ENCODE data around the gene C11orf71.

Gene C11orf71

DNA sequence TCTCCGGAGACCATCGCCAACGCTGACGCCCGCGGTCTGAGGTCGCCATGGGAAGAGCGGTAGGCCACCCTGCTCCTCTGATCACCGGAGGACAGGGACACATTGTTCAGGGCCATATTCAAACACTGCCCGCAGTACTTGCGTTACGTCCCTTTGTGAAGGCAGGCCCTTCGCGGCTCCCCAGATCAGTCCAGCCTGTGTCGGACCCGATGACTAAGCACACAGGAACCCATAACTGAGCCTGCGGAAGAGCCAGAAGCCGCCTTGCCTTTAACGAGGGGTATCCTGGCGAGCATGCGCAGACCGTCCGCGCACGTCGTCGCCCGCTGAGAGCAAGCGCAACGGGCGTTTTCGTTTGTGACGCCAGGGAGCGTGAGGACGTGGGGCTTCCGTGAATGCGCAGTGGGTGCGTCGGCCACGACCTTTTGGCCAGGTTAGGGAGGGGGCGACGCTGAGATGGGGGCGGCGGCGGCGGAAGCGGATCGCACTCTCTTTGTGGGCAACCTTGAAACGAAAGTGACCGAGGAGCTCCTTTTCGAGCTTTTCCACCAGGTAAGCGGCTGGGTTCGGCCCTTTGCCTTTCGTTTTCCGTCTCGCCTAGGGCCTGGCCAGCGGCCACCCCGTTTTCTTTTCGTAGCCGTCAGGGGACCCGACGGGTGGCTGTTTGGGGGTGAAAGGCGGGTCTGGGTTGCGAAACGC, at the start of gene C11orf71, which contains the start of gene RBM7:
TSS of gene C11orf71 (minus strand) at position 296 of the 699 bp plus-strand sequence. CDS start at position 116, 180 bp downstream.
TSS of gene RBM7 (plus strand) at position 451 of the 699 bp plus-strand sequence. CDS start at position 457, 6 bp downstream.
- peak; percentile 97 for DNase-seq

DNA sequence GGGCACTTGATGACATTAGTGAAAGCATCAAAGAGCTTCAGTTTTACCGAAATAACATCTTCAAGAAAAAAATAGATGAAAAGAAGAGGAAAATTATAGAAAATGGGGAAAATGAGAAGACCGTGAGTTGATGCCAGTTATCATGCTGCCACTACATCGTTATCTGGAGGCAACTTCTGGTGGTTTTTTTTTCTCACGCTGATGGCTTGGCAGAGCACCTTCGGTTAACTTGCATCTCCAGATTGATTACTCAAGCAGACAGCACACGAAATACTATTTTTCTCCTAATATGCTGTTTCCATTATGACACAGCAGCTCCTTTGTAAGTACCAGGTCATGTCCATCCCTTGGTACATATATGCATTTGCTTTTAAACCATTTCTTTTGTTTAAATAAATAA, 49.5 kb upstream of the C11orf71 start:
- no peak for DNase-seq

GRCh38 chr11:114448749-114449482, 48.6 kb upstream of the C11orf71 start:
- no peak for DNase-seq

DNA sequence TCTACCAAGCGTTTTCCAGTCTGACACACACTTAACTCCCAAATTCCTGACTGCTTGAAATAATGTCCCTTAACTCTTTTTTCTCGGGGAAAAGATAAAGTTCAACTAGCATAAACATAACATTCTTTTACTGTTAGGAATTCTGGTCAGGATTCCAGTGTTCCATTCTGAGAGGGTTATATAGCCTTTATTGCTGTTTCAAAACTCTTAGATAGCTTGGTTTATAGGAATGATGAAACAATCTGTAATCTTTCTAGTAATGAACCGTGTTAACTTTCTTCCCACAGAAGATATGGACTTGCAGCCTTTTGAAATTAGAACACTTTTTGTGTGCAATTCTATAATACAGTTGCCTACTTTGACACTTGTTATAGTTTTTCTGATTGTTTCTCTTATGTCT, 47.6 kb upstream of the C11orf71 start:
- no peak for DNase-seq

DNA sequence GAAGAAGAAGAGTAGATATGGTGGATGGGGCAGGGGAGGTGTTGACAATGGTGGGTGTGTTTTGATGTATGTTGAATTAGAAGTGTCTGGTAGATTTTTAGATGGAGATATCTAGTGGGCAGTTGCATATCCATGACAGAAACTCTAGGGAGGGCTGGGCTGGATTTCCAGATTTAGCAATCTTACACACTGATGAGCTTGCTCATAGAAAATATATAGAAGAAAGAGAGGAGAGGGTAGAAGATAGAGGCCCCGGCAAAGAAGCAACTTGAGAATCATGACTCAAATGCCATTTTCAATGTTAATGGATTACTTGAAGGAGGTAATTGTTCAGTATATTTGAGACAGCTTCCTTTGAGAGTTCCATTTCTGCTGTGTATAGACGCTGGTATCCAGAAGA, 47.1 kb upstream of the C11orf71 start:
- DNase-seq, result no peak

DNA sequence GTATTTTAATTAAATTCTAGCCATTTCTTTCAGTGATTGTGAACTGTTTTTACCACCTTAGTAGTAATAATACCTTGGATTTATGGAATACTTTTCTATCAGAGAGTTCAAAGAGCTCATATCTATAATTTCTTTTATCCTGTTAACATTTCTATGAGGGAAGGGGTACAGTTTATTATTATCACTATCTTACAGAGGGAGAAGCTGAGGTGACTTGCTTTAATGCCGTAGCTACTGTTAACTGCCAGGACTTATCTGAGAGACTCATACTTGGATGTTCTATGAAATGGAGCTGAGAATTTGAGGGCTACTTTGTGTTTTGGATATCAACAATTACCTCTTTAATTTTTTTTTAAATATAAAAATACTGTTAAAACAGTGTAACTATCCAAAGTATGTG, 42.2 kb upstream of the C11orf71 start:
- DNase-seq, result no peak

GRCh38 chr11:114441921-114442320, 41.6 kb upstream of the C11orf71 start:
- DNase-seq, result no peak

- no peak for DNase-seq
Observed at GRCh38 chr11:114440971-114441763, 40.9 kb upstream of the C11orf71 start.

DNA sequence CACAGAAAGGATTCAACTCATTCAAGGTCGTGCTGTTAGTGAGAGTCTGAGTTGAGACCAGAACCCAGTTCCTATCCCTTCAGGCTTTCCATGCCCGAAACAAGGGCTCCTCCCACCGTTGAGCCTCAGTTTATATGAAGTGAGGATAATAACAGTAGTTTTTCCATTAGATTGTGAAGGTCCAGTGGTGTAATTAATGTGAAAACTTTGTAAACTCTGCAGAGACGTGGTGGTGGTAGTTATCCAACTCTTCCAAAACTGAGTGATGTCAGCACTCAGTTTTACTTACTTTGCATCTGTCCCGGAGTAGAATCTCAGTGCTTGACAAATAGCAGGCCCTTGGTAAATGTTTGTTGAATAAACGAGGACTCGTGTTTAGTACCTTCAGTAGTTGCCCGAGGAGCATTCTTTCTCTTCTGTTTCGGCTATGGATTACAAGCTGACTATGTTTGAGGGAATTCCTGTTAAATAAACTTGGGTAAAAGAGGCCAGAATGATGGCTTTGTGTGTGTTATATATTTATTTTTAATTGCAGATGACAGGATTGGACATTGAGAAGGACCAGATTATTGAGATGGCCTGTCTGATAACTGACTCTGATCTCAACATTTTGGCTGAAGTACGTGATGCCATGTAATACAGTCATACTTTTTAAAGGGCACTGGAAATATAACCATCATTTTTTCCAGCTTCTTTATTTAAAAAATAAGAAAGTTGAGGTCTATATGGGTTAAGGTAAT, 40.0 kb upstream of the C11orf71 start:
- no peak for DNase-seq

DNA sequence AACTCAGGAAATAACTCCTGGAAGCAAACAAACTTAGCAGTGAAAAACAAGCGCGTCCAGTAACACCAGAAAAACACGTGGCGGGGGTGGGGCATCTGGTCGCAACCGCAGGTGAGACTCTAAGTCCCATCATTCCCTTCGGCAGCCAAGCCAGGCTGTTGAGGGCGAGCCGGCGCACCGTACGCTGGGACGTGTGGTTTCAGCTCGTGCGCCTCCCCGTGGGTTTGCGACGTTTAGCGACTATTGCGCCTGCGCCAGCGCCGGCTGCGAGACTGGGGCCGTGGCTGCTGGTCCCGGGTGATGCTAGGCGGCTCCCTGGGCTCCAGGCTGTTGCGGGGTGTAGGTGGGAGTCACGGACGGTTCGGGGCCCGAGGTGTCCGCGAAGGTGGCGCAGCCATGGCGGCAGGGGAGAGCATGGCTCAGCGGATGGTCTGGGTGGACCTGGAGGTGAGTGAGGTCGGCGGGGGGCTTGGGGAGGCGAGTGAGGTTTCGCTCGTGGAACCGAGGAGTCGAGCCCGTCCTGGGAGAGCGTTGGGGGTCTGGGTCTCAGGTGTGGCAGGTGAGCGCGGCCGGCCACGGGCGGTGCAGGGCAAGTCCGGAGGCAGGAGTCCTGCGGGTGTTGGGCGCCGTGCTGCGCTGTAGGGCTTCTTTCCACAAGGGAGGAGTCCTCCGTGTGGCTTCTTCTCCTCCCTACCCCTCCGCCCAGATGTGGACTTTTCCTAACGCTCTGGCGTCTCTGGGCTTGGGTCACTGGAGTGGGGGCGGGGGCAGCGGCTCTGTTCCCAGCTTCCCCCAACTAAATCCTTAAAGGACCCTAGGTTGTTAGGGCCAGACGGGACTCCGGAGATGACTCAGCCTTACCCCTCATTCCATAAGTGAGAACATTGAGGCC, 39.2 kb upstream of the C11orf71 start, which contains the start of gene REXO2:
TSS of gene REXO2 (plus strand) at position 239 of the 892 bp plus-strand sequence. CDS start at position 301, 62 bp downstream.
- peak; percentile 95 for DNase-seq

- no peak for DNase-seq
Observed at GRCh38 chr11:114438303-114438702, 38.0 kb upstream of the C11orf71 start.

DNA sequence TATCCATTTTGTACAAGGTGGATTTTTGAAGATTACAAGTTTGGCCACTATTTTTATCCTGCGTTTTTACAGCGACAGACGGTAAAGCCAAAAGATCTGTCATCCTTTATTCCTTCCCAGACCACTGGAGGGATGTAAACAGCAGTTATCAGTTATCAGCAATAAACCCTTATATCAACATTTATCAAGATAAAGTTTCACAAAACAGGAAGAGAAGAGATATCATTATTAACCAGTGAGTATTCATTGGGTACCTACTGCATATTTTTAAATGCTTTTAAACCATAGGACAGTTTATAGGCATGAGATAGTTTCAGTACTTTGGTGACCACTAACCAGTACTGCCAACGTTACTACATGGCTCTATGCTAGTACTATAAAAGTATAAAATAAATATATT, 33.1 kb upstream of the C11orf71 start:
- no peak for DNase-seq

DNA sequence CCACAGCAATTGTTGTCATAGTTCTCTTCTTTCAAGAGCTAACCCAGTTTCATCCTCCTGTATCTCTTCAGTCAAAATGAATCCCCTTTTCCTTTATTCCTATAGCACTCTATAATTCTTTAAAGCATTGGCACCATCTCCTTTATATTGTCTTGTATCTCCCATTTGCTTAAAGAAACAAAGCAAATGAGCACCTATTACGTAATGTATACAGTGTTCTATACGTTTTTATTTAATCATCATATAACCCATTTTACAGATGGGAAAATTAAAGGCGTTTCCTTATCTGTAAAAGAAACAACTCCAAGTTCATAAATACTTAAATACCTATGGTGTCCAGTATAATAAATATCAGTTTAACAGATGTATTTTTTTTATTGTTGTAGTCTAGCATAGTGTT, 32.6 kb upstream of the C11orf71 start:
- DNase-seq, result no peak

GRCh38 chr11:114430290-114430689, 30.0 kb upstream of the C11orf71 start:
- DNase-seq, result no peak

GRCh38 chr11:114426280-114426679, 26.0 kb upstream of the C11orf71 start:
- DNase-seq, result no peak

GRCh38 chr11:114416441-114416961, 16.2 kb upstream of the C11orf71 start:
- no peak for DNase-seq

DNA sequence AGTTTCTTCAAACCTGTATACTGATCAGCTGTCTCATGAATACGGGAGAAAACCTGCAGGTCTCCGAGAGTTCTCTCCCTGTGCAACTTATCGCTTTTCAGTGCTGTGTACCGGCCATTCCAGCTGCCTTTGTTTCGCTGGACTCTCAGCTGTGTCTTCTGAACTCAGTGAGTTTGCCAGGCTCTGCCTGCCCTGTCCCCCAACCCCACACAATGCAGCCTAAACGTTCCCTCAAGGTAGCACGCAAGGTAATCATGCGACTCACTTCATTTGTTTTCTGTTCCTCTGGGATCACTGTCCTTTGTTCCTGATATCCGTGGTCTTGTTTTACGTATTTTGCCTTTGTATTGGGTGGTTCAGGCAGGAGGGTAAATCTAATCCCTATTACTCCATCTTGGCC, 13.6 kb upstream of the C11orf71 start:
- no peak for DNase-seq

GRCh38 chr11:114412946-114413345, 12.6 kb upstream of the C11orf71 start:
- DNase-seq, result no peak

- no peak for DNase-seq
Observed at GRCh38 chr11:114401311-114401710, 1.0 kb upstream of the C11orf71 start.

DNA sequence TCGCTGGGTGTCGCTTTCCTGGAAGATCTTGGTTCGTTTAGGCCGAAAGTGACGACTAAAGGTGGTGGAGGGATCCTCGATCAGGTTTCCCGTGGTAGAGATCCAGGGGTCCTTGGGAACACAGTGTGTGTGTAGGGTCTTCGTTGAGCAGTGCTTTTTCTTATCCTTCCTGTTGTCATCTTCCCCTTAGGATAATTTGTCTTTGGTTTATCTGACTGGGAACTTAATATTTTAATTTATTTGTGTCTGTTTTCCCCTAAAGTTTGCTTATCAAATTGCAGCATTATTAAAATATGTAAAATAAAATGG, 558 bp upstream of the C11orf71 start:
- no peak for DNase-seq

GRCh38 chr11:114399490-114400215, 658 bp downstream of the C11orf71 start:
- DNase-seq, result peak; percentile 56
